AG09309 (cell line): ENCODE data around the gene SCRG1.

Experiments
- DNase-seq: peaks from one replicate; pipeline ENCODE4 v3.0.0-alpha.2; 2010; ENCODE audit warnings: low read depth
- H3K4me3 ChIP-seq: 2 replicates; pipeline ENCODE4 v1.5.1; 2011; ENCODE audit warnings: mild to moderate bottlenecking, low read depth, low read length, moderate library complexity; ENCODE audit not compliant: control insufficient read depth
- TF ChIP-seq, protein P1 (sequence below): IDR thresholded peaks from 2 replicates; pipeline ENCODE4 v1.5.1; 2011; ENCODE audit warnings: mild to moderate bottlenecking, low read depth, low read length, inconsistent platforms; ENCODE audit not compliant: insufficient read depth, control insufficient read depth; ENCODE audit errors: missing control alignments

Gene SCRG1

DNA sequence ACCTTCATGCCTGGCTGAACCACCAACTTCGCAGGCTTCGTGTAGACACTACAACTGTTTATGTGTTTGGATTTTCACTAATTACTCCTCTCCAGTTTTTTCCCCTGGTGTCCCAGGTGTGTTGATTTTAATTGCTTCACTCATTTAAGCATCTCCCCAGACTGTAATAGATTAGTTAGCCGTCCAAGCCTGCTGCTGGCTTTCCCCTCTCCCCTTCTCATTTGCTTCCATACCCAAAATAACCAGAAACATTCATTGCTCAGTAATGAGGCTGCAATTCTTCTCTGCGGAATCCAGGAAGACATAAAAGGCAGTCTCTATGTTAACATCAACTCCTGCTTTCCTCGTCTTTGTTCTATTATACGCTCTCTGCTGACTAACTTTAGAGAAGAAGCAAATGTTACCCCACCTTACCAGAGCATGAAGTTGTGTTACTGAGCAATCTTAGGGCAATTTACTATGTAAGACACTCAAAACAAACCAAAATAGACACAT is 37.9 kb upstream of the SCRG1 start:
- no peak for DNase-seq
- H3K4me3 ChIP-seq = no peak overlapping the region
- TF ChIP-seq, protein P1, sequence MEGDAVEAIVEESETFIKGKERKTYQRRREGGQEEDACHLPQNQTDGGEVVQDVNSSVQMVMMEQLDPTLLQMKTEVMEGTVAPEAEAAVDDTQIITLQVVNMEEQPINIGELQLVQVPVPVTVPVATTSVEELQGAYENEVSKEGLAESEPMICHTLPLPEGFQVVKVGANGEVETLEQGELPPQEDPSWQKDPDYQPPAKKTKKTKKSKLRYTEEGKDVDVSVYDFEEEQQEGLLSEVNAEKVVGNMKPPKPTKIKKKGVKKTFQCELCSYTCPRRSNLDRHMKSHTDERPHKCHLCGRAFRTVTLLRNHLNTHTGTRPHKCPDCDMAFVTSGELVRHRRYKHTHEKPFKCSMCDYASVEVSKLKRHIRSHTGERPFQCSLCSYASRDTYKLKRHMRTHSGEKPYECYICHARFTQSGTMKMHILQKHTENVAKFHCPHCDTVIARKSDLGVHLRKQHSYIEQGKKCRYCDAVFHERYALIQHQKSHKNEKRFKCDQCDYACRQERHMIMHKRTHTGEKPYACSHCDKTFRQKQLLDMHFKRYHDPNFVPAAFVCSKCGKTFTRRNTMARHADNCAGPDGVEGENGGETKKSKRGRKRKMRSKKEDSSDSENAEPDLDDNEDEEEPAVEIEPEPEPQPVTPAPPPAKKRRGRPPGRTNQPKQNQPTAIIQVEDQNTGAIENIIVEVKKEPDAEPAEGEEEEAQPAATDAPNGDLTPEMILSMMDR = no peak

DNA sequence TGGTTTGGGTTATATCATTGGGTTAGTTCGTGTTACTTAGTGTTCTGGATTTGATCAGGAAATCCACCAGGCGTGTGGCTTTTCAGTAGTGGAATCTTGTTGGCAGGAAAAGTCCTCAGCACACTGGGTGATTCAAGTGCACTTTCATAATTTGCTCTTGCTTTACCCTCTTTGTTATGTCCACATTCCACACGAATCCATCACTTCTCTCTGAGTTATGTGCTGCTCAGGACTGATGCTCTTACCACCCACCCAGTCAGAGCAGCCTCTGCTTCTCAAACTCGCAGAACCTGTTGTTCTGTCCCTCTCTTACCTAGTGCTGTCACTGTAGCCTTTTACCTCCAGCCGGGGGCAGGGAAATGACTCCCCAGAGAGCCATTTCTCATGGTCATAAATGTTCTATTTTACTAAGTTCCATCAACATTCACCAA is 37.2 kb upstream of the SCRG1 start:
- DNase-seq = peak; percentile 79
- H3K4me3 ChIP-seq = no peak overlapping the region
- TF ChIP-seq, protein P1 = no peak

DNA sequence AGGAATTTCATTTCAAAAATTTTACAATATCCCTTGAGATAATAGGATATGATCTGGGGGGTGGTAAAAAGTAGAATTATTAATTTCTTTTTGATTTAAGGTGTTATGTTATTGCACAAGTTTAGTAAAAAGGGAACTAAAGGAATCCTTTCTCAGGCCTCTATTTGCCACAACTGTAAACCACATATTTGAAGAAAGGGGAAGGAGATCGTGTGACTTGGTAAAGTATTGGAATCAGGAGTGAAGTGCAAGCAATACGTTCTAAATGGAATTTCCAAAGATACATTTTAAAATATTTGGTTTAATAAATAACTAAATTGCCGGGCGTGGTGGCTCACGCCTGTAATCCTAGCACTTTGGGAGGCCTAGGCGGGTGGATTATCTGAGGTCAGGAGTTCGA is 35.3 kb upstream of the SCRG1 start:
- H3K4me3 ChIP-seq = no peak overlapping the region
- no peak for DNase-seq
- TF ChIP-seq, protein P1 = no peak

DNA sequence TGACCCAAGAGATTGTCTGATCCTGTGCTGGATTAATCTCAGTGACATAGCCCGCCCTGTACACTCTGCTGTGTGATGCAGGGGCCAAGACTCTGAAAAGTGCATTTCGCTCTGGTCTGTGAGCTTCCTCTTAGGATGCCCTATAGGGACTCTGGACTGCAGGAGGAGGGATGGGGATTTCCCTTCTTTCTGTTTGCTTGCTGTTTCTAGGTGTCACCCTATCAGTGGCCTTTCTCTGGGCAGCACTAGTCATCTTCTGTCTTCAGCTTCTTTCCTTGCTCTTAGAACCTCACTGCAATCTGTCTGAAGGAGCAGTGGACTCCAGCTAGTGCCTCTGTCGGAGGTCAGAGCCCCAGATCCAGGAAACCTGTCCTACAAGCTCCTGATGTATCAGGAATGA is 34.5 kb upstream of the SCRG1 start:
- H3K4me3 ChIP-seq = no peak overlapping the region
- TF ChIP-seq, protein P1 = no peak
- no peak for DNase-seq

DNA sequence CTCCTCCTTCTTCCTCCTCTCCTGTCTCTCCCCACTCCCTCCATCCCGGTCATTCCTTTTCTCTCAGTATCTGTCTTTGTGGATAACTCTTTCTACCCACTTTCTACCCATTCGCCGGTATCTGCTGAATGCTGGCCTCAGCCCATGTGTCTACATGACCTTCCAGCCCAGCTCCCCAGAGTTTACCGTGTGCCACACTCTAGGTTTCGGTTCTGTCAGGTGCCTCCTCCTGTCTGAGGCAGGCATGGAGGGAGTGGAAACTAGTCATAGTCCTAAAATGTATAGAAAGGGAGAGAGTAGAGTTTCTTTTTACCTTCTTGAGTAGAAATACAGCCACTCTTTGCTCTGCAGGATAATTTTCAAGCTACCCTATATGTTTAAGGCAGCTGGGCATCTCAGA is 33.5 kb upstream of the SCRG1 start:
- H3K4me3 ChIP-seq = no peak overlapping the region
- DNase-seq = no peak
- TF ChIP-seq, protein P1 = no peak

DNA sequence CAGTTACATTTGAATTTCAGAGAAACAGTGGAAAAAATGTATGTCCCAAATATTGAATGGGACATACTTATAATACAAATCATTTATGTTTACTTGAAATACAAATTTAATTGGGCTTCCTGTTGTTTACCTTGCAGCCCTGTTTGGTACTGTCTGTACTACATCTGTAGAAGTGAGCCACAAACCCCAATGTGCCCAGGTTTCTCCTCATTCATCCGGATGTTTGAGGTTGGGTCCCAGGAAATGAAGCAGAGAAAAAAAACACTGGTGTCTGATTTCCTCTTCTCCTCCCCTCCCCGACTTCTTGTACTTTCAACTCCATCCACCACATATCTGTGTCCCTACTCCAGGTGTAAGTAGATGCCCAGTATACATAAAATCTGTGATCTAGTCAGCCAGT is 27.1 kb upstream of the SCRG1 start:
- DNase-seq = no peak
- H3K4me3 ChIP-seq = no peak overlapping the region
- TF ChIP-seq, protein P1 = no peak
